Measurements from ENCODE around the gene ALDH3A2. TPM values are rescaled to one million over a fixed set of nuclear protein-coding genes. Genes with fewer than 3 reads are reported as not detected.
A peak's percentile ranks its signal among the peaks of the same experiment; 100 is the strongest.
"Not testable (repeated sequence)": the region's sequence is repeated elsewhere in the genome, so short reads cannot be mapped to it uniquely, and the experiment has no call there.

ALDH3A2 gene
- total and polyA plus RNA-seq, 3 donors from 2014 or later: 76.0 to 125 (median 100.0) TPM

DNA sequence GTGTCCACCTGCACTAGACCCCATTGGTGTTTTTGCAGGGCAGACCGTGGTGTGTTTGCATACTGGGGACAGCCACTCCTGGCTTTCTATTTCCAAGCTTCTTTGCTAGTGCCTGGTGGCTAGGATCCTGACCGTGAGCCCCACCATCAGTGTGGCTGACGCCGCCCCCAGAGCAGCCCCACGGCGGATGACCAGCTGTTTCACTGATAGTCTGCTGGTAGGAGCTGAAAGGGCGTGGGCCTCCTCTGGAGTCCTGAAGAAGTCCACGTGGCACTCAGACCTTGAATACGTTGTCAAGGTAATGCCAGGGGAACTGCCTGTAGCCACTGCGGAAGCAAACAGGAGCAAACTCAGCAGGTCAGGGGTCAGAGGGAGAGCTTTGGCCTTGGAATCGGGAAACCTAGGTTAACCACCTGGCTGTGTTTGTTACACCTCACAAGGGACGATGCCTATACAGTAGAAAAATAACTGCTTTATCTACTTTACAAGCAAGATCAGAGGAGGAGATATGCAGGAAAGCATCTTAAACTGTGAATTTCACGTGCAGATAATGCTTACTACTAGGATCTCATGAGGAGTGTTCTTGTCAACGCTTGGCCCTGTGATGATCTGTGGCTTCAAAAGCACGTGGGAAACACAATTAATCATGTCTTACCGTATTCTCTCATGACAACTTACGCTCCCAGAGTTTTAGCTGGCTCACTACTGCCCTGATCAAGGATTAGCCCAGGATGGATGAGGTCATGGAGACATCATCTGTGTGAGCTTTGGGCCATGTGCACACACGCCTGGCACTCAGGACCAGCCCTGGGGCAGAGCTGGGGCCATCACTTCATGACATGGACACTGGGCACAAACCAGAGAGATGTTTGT is 30.3 kb downstream of the ALDH3A2 start:
- H3K27ac ChIP-seq: no peak overlapping the region
- intact Hi-C loops (cut with DNase I; ENCODE audit: low total_unique reads): no loop called here
- no peaks in the 10 kb centered on the region for H3K9me3 ChIP-seq
- 84 to 87% methylated on average over 11 to 18 of the region's 18 CpGs for WGBS, 2 donors
- no peak overlapping the region for H3K4me3 ChIP-seq
- DNase-seq: no peak
- H3K4me1 ChIP-seq: no peaks in the 10 kb centered on the region
- no peaks in the 10 kb centered on the region for H3K27me3 ChIP-seq
- H3K36me3 ChIP-seq (ENCODE audit: low read depth, missing control alignments): no peaks in the 10 kb centered on the region
- TF ChIP-seq POLR2A (IDR thresholded peaks at IDR 0.05): no peak
- TF ChIP-seq, protein P1, sequence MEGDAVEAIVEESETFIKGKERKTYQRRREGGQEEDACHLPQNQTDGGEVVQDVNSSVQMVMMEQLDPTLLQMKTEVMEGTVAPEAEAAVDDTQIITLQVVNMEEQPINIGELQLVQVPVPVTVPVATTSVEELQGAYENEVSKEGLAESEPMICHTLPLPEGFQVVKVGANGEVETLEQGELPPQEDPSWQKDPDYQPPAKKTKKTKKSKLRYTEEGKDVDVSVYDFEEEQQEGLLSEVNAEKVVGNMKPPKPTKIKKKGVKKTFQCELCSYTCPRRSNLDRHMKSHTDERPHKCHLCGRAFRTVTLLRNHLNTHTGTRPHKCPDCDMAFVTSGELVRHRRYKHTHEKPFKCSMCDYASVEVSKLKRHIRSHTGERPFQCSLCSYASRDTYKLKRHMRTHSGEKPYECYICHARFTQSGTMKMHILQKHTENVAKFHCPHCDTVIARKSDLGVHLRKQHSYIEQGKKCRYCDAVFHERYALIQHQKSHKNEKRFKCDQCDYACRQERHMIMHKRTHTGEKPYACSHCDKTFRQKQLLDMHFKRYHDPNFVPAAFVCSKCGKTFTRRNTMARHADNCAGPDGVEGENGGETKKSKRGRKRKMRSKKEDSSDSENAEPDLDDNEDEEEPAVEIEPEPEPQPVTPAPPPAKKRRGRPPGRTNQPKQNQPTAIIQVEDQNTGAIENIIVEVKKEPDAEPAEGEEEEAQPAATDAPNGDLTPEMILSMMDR (IDR thresholded peaks at IDR 0.05): no peak

DNA sequence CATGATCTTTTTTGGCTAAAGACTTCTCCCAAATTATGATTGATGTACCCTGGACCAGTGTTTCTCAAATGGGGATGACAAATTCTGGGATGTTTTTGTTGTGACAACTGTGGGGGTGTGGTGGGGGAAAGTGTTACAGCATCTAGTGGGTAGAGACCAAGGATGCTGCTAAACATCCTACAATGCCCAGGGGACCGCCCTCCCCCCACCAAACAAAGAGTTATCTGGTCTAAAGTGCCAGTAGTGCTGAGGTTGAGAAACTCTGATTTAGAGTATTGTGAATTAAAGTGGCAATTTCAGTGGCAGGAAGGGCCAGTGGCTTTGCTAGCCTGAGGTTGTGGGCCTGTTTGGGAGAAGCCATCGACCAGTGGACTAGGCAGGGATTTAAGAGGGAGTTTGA is 34.6 kb downstream of the ALDH3A2 start:
- H3K4me3 ChIP-seq: no peak overlapping the region
- intact Hi-C loops (cut with DNase I; ENCODE audit: low total_unique reads): no loop called here
- H3K36me3 ChIP-seq (ENCODE audit: low read depth, missing control alignments): no peaks in the 10 kb centered on the region
- no peak for TF ChIP-seq POLR2A (IDR thresholded peaks at IDR 0.05)
- TF ChIP-seq, protein P1 (IDR thresholded peaks at IDR 0.05): no peak
- no peaks in the 10 kb centered on the region for H3K27me3 ChIP-seq
- DNase-seq: no peak
- no peaks in the 10 kb centered on the region for H3K9me3 ChIP-seq
- WGBS, 2 donors: 68 to 98% methylated on average over 2 of the region's 2 CpGs
- no peaks in the 10 kb centered on the region for H3K4me1 ChIP-seq
- no peak overlapping the region for H3K27ac ChIP-seq

DNA sequence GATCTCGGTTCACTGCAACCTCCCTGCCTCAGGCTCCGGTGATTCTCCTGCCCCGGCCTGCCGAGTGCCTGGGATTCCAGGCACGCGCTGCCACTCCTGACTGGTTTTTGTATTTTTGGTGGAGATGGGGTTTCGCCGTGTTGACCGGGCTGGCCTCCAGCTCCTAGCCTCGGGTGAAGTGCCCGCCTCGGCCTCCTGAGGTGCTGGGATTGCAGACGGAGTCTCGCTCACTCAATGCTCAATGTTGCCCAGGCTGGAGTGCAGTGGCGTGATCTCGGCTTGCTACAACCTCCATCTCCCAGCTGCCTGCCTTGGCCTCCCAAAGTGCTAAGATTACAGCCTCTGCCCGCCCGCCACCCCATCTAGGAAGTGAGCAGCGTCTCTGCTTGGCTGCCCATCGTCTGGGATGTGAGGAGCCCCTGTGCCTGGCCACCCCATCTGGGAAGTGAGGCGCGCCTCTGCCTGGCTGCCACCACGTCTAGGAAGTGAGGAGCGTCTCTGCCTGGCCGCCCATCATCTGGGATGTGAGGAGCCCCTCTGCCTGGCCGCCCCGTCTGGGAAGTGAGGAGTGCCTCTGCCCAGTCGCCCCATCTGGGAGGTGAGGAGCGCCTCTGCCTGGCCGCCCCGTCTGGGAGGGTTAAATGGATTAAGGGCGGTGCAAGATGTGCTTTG is 36.5 kb downstream of the ALDH3A2 start:
- intact Hi-C loops (cut with DNase I; ENCODE audit: low total_unique reads); H3K4me1 ChIP-seq; H3K9me3 ChIP-seq; H3K27me3 ChIP-seq; DNase-seq; H3K36me3 ChIP-seq (ENCODE audit: low read depth, missing control alignments); H3K4me3 ChIP-seq; H3K27ac ChIP-seq: not testable (repeated sequence)
- 84 to 89% methylated on average over 28 to 32 of the region's 32 CpGs for WGBS, 2 donors

DNA sequence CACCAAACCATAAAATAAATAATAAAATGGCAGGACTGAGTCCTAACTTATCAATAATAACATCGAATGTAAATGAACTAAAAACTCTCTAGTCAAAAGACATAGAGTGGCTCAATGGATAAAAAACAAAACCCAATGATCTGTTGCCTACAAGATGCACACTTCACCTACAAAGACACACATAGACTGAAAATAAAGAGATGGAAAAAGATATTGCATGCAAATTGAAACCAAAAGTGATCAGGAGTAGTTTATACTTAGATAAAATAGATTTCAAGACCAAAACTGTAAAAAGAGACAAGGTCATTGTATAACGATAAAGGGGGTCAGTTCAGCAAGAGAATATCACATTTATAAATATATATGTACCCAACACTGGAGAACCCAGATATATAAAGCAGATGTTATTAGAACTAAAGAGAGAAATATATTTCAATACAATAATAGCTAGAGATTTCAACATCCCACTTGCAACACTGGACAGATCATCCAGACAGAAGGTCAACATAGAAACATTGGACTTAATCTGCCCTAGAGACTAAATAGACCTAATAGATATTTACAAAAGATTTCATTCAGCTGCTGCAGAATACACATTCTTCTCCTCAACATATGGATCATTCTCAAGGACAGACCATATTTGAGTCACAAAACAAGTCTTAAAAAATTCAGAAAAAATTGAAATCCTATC is 38.0 kb downstream of the ALDH3A2 start:
- Histone ChIP-seq H3K9me3 (no peaks in the 10 kb centered on the region), H3K36me3 (ENCODE audit: low read depth, missing control alignments) (no peaks in the 10 kb centered on the region), H3K27me3 (no peaks in the 10 kb centered on the region), H3K27ac (no peak overlapping the region), H3K4me1 (no peaks in the 10 kb centered on the region), H3K4me3 (no peak overlapping the region)
- WGBS, 2 donors: 93 to 94% methylated on average over 2 of the region's 2 CpGs
- intact Hi-C loops (cut with DNase I; ENCODE audit: low total_unique reads): no loop called here
- DNase-seq: no peak
- TF ChIP-seq, protein P1 (IDR thresholded peaks at IDR 0.05): no peak
- TF ChIP-seq POLR2A (IDR thresholded peaks at IDR 0.05): no peak

DNA sequence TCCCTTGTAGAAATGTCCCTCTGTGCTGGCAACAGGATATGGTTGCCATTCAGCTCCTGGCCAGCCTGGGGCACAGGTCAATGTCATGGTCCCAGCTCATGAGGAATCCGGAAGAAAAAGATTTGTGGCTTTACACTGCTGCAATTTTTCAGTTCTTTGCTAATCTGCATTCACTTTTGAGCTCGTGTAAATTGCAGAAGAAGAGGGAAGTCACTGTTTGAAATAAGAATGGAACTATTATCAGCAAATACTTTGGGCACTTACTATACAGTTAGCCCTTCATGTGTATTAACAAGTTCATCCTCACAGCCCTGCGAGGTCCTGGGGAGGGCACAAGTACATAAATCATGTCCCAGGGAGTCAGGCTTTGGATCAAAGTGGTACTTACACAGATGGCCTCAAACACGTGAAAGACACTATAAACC is 53.7 kb downstream of the ALDH3A2 start:
- peak; percentile 2 for DNase-seq

More for the DNA sequence above, 53.7 kb downstream of the ALDH3A2 start:
- H3K36me3 ChIP-seq (ENCODE audit: low read depth, missing control alignments): no peaks in the 10 kb centered on the region
- H3K27me3 ChIP-seq: no peaks in the 10 kb centered on the region
- no peak overlapping the region for H3K4me3 ChIP-seq
- H3K27ac ChIP-seq: peak overlapping the region in 1 of 2 donors; percentile 30
- H3K9me3 ChIP-seq: no peaks in the 10 kb centered on the region
- intact Hi-C loops (cut with DNase I; ENCODE audit: low total_unique reads): no loop called here
- peaks cover 15% of the 10 kb centered on the region for H3K4me1 ChIP-seq
- TF ChIP-seq, protein P1 (IDR thresholded peaks at IDR 0.05): no peak
- no peak for TF ChIP-seq POLR2A (IDR thresholded peaks at IDR 0.05)
- 68 to 75% methylated on average over 4 of the region's 4 CpGs for WGBS, 2 donors

All from testis (tissue), 3 donors.